Stimulated activated naive CD4-positive, alpha-beta T cell treated with Interleukin-2 at 50 U/mL for 16 hours (primary cell): ENCODE results near the gene DCTN3.

ENCODE experiments used
- DNase-seq: peaks from one replicate; lab custom pipeline; 2025; lab: John Stamatoyannopoulos, UW

DCTN3 gene

DNA sequence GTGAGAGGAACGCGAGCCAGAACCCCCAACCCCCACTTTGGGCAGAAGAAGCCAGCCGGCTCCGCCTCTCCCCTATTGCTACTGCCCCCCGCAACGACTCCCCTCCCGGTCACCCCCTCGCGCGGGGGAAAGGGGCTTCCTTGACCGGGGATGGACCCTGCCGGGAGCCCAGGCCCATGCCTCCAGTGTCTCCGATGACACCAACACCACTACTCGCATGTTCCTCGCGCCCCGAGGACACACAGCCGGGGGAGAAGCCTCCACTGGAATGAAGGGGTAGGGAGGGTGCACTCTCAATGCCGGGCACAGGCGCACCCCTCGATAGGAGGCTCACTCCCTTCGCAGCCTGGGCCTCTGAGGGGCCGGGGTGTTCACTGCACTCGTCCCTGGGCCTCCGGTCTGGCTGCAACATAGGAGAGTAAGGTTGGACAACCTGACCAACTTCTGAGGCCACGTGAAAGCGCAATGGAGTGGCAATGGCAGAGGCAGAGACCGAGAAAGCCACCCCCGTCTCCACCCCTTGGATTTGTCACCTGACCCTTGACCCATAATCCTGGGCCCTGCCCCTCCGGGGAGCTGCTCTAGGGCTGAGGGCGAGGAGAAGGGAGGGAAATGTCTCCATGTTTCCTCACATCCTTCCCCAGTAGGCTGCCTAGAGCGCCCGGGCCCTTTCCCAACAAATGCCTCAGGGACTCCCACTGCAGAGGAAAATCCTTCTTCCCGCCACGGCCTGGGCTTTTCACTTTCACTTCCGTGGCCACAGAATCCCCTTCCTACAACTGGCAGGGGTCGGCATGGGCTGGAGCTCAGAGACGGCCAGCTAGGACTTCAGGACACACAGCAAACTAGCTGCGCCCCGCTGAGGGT lies 29.7 kb downstream of the DCTN3 start:
- no peak for DNase-seq

DNA sequence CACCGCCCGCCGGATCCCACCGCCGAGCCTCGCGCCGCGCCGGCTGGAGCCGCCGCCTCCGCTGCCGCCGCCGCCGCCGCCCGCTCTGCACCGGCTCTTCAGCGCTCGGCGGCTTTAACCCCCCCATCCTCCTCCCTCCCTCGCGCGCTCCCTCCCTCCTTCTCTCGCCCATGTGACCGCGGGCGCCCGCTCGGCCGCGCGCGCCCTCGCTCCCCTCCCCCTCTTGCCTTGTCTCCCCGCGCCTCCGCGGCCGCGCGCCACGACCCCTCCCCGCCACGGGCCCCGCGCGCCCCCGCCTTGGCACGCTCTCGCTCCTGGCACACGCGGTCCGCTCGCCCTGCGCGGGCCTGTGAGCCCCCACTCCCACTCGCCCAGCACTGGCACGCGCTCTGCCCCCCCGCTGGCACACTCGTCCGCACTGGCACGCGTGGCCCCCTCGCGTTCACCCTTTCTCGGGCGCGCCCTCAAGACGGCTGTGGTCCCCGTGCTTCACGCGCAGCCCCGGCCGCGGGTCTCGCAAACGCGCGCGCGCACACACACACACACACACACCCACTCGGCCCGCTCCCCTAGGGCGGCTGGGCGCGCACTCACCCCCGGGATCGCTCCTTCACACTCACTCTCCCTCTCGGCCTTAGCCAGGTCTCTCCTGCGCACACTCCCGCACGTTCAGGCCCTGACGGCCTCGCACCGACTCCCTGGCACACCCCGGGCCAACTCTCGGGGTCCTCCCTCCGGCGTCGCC lies 30.5 kb downstream of the DCTN3 start, which contains the start of gene CNTFR:
Gene CNTFR (minus strand): TSS at position 89 of the 745 bp plus-strand sequence. CDS start 20,743 bp downstream, outside the sequence.
- no peak for DNase-seq

DNA sequence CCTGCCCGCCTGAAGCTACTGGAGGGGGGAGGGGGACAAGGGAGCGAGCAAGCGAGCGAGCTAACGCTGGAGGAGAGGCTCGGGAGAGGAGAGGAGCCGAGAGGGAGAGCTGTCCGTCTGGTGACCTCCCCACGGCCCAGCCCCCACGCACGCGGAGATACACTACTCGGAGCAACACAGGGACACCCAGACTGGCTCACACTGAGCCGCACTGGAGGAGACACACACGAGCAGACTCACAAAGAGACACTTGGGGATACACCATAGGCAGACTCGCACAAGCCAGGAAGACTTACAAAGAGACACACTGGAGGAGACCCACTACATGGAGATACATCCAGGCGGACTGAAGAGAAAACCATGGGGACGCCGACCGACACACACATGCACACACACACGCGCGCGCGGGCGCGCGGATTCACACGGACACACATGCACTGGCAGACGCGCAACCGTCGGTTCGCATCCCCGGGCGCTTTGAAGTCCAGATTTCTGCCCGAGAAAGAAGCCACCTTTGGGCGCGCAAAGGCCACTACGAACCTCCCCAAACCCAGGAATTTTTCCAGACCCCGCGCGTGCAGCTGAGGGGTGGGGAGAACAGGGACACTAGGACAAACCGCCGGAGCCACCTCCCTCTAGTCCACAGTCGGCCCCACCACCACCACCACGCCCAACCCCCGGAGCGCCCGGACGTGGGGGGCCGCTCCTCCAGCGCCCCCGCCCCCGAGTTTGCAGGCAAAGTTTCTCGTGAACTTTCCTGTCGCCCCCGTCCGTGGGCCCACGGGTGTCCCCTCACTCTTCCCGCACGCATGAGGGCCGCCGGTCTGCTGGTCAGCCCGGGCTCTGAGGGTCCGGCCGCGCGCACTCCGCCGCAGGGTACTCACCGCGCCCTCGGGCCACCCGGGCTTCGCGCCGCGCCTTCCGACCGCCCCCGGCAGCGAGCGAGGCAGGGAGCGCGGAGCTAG lies 31.3 kb downstream of the DCTN3 start:
- no peak for DNase-seq

DNA sequence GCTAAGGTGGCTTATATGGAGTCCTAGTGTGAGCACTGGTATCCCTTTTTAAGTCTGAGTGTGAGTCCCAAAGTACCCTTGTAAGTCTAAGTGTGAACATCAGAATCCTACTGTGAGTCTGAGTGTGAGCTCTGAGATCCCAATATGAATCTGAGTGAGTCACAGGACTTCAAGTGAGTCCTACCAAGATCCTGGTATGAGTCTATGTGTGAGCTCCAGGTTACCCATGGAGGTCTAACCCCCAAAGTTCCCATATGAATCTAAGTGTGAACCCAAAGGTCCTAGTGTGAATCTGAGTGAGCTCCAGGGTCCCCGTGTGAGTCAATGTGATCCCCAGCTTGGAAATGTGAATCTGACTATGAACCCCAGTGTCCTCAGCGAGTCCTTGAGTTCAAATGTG lies 33.0 kb downstream of the DCTN3 start:
- DNase-seq, result no peak

DNA sequence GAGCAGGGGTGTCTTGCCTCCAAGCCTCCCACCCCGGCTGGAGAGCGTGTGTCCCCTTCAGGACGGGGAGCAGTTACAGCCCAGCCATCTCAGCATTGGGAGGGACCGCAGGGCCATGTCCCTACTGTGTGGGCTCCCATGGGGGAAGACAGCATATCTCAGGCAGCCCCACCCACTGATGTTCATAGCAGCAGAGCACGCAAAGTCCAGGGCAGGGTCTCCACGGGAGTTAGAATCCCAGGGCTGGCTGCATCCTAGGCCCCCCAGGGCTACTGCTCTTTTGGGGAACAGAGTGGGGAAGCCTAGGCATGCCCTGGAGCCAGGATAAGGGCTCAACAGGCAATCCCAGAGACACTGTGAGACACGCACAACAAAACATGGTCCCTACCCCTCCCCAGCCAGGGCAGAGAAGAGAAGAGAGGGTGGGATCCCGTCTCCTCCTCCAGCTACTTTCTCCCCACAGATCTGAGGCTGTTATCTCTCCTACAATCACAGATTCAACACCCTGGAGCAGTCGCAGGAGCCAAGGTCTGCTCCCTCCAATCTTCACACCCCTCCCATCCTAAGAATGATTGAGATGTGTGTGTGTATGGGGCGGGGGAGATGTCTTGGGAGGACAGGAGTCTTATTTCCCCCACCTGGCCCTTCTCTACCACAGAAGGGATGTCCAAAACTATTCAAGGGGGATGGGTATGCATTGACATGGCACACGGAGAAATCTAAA lies 34.2 kb downstream of the DCTN3 start:
- DNase-seq, result no peak

DNA sequence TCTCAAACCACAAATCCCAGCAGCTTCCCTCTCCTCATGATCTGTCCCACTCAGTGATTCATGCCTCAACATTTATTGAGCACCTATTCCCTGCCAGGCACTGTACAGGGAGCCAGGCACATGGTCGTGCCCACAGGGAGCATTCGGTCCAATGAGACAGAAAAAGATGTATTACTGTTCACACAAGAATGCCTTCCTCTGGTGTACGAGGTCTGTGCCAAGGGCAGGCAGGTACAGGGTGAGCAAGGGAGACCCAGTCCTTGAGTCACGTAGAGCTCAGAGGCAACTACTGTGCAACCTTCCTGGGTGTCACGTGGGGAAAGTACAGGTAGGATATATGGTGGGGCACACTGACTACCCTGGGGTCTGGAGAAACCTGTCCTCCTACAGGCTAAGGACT lies 35.3 kb downstream of the DCTN3 start:
- no peak for DNase-seq

DNA sequence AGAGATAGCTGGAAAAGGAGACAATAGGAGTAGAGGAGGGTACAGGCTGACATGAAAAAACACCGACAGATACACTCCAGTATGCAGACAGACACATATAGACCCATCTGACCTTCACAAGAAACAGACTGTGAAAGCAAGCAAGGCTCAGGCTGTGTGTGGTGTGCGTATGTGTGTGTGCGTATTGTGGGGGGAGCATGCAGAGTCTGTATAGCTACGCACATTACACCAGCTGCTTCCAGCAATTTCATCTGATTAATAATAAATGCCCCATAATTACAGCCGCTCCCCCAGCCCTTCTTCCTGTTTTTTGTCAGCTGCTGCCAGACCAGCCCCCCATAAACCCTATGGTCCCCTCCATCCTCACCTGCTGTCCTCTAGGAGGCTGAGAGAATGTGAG lies 37.5 kb downstream of the DCTN3 start:
- DNase-seq, result no peak

DNA sequence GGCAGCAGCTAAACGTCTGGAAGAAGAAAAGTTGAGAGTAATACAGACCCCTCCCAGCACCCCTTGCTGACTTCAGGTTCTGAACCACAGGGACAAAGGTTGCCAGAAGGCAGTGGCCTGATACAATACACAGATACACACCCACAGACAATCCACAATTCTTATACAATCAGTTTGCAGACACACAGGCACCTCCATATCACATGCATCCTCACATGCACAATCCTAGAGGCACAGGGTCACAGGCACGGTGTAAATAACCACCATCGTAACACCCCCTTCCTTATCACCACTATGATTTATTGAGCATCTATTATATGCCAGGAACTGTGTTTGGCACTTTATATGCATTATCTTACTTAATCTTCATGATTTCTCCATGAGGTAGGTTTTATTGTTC lies 39.0 kb downstream of the DCTN3 start:
- DNase-seq, result no peak

DNA sequence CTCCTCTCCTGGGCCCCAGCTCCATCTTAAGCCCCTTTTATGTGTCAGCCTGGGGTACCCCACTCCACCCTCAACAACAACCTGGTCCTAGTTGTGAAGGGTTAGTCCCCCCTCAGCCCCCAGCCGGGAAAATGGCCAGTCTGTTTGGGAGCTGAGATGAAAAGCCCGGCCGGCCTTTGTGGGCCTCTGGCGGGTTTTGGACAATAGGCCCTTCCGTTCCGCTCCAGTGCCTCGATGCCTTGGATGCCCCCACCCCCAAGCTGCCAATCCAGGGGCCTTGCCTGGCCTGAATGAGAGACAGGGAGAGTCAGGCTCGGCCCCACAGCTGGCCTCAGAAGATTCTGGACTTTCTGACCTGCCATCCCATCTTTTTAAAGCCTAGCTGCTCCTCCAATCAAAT lies 39.9 kb downstream of the DCTN3 start:
- DNase-seq, result no peak

DNA sequence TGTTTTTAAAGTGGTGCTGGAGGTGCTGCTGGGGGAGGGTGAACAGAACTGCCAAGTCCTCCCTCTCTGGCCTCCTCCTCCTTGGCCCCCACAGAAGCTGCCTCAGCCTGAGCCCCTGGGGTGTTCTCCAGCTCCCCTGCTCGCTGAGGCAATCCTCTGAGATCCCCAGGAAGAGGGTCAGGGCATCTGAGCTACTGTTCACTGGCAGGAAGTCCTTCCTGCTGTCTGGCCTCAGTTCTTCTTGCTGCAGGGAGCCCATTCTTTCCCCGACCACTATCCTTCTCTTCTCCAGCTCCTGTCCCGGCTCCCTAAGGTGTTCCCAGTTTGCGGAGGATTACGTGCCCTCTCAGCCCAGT lies 40.5 kb downstream of the DCTN3 start:
- no peak for DNase-seq

DNA sequence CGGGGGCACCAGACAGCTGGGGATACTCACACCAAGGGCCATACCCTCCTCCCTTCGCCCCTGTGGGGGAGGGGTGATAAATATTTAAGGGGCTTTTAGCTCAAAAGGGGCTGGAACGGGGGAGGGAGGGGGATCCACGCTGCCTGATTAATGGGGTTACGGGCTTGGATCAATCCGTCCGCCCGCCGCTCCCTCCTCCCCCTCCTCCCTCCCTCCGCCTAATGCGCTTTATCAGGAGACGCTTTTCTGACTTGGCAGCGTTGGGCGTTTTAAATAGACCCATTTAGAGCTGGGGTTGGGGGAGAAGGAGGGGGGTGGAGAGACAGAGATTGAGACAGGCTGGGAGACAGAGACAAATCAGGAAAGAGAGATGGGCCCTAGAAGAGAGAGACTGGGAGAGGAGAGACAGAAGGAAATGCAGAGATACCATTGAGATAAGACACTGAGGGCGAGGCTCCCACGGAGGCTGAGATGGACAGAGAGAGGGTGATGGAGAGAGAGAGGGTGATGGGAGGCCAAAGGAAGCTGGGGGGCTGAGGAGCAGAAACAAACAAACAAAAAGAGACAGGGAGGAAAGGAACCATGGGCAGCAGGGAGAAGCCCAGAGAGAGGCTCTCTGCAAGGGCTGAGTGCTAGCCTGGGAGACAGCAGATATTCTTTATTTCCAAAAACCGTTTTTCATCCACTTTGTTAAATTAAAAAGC lies 41.0 kb downstream of the DCTN3 start:
- DNase-seq, result no peak

DNA sequence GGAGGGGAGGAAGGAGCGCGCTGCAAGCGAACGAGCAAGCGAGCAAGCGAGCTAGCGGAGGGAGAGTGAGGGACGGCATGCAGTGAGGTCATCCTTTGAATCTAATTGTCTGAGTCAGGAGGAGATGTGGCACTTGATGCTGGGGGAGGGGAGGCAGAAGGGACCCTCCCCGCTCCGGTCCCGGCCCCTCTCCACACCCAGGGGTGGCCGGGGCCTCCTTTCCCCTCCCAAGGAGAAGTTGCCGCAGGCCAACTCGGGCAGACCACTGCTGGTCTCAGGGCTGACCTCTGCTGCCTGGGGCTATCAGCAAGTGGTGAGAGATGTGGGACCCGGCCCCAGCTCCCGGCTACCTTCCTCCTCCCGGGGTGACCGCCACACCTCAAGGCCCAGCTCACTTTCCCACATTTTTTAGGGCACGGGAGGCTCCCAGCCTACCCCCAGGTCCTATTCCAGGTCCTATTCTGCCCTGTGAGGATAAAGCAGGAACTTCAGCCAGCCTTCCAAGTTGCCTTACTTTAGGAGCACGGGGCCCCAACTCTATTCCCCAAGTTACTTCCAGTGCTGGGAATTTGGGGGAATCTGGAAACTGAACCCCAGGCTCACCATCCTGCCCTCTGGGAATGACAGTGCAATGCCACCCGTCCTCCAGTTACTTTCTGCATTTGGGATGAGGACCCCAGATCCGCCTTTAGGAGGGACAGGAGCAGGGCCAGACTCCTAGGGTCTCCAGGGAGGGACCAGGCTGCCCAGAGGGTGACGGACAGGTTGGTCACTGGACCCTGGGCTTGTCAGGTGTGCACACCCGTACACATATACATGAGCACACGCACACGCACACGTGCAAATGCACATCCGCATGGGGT lies 41.8 kb downstream of the DCTN3 start:
- no peak for DNase-seq

DNA sequence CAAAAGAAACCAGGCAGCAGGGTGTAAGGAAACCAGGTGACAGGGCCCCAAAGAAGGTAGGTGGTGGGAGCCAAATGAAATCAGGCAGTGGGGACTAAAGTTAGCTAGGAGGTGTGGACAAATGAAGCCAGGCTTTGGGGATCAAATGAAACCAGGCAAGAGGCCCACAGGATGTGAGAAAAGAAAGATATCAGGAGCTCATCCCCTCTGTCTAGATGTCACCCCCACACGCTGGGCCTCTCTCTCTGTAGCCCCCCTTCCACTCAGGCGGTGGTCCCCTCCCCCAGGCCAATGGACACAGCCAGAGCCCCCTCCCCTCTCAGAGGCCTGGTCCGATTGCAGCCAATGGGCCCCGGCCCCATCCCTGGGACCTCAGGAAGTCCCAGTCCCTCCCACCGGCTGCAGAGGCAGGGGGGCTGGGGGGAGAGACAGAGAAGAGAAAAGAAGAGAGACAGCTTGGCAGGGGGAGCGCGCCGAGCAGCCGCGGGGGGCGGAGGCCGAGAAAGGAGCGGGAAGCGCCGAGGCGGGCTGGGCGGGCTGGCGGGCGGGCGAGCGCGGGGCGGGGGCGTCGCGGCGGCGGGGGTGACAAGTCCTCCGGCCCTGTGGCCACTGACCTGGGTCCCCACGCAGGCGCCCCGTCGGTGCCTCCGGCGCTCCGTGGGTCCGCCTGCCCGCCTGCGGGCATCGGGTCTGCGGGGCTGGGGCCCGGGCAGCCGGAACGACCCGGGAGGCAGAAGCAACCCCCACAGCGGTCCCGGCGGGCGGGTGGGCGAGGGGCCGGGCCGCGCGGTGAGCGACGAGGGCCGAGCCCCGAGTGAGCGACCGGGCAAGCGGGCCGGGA lies 42.7 kb downstream of the DCTN3 start:
- no peak for DNase-seq

DNA sequence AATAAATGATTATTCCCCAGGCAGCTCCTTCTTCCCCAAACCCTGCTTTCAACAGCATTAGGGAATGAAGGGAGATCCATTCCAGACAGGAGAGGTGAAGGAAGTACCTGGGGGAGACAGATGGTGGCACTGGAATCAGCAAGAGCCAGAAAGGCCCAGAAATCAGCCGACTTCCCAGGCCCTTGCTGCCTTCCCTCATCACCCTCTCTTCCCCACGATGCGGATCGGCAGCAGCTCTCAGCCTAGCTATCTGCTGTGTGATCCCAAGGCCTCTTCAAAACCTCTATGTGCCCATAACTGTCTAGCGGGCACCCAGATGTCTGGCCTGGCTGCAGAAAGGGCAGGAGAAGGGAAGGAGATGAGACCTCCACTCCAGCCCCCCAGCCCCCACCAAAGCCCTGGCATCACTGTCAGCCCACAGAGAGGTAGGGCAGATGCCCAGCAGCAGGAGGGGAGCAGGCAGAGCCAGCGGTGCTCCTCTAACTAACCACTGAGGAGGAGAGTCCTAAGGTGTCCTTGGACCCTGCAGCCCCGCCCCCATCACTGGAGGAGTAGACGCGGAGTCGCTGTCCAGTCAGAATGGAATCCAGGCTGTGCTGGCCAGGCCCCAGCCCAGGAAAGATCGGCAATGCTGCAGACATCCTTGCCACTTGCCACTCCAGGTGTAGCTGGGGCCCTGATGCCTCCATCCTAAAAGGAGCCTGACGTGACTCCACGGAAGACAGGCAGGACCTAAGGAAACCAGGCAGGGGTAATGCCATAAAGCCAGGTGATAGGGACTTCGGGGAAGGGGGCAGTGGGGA lies 43.5 kb downstream of the DCTN3 start:
- DNase-seq, result no peak

DNA sequence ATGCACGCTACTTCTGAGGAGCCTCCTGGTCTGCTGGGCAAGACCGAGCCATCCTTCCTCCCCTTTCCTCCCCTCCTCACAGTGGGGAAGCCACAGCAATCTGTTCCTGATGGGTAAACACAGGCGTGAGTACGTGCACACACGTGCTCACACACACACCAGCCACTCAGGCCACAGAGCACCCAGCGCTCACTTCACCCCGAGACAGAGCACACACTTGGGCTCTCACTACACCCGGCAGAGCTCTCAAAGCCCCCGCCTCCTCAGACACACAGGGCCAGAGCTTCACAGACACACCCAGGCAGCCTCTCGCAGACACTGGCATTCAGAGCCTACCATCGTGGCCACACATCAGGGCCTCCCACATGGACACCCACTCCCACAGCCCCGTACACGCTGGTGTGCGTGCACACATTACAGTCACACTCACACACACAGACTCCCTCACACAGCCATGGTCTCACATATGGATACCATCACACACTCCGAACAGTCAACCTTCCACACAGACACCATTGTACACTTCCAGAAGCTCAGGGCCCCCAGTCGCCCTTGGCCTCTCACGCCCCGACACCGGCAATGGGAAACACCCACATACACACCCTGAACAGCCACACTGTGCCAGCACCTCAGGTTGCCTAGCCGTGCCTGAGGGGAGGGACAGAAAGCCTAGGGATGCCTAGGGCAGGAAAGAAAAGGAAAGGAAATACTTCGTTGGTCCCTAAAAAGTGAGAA lies 44.3 kb downstream of the DCTN3 start:
- no peak for DNase-seq

DNA sequence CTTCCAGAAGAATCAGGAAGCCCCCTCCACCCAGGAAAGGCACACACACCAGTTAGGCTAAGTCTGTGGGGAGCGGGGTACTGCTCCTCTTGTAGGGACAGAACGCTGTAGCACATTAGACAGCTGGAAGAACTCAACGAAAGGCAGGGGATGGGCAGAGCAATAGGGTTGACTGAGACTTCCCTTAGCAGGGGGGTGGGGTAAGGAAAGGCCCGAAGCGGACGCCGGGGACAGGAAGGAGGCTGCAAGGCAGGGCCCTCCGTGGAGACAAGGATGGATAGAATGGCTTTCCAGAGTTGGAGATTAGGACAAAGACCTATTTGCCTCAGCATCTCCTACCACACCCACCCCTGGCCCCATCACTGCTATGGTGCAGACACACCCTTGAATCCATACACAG lies 45.1 kb downstream of the DCTN3 start:
- no peak for DNase-seq

DNA sequence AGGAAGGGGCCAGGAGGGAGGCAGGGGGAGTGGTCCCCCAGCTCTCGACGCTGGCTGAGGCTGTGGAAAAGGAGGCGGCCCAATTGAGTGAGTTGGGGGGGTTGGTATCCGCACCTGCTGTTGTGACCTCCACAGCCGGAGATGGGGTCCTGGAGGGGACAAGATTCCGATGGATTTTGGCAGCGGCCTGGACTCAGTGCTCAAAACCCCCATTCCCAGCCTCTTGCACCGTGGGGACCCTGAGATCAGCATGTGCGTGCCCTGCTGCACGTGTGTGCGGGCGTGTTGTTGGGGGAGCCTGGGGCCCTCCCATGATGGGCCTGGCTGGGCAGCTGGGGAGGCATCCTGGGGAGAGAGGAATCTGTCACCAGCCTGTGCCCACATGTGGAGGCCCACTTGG lies 45.7 kb downstream of the DCTN3 start:
- DNase-seq, result no peak
